H9 (cell line): ENCODE measurements around the gene UPK3A. TPM values are rescaled to one million over a fixed set of nuclear protein-coding genes. Genes with fewer than 3 reads are reported as not detected.

Experiments used
- DNase-seq: peaks from one replicate; pipeline ENCODE4 v3.0.0-alpha.2; 2017
- H2AFZ ChIP-seq: one replicate; pipeline ENCODE4 v1.6.1; 2013; ENCODE audit warnings: mild to moderate bottlenecking, low read length, control low read depth, moderate library complexity
- H2AK5ac ChIP-seq: 2 replicates; pipeline ENCODE4 v1.6.1; 2013; ENCODE audit warnings: low read length, control low read depth, mixed read lengths; ENCODE audit not compliant: insufficient read length
- H2BK120ac ChIP-seq: one replicate; pipeline ENCODE4 v1.6.1; 2013; ENCODE audit warnings: low read depth, mild to moderate bottlenecking, low read length, control low read depth, inconsistent platforms; ENCODE audit not compliant: poor library complexity, severe bottlenecking
- H2BK12ac ChIP-seq: 2 replicates; pipeline ENCODE4 v1.6.1; 2013; ENCODE audit warnings: low read length, control low read depth, mixed read lengths, low read depth; ENCODE audit not compliant: insufficient read length
- H2BK15ac ChIP-seq: 2 replicates; pipeline ENCODE4 v1.6.1; 2013; ENCODE audit warnings: low read depth, low read length, control low read depth
- H2BK20ac ChIP-seq: one replicate; pipeline ENCODE4 v1.6.1; 2013; ENCODE audit warnings: low read depth, mild to moderate bottlenecking, low read length, control low read depth, inconsistent platforms; ENCODE audit not compliant: poor library complexity, severe bottlenecking
- H2BK5ac ChIP-seq: 2 replicates; pipeline ENCODE4 v1.6.1; 2013; ENCODE audit warnings: low read length, control low read depth, mixed read lengths; ENCODE audit not compliant: insufficient read length
- H3K14ac ChIP-seq: 2 replicates; pipeline ENCODE4 v1.6.1; 2013; ENCODE audit warnings: low read length, control low read depth; ENCODE audit not compliant: insufficient read depth
- H3K18ac ChIP-seq: 2 replicates; pipeline ENCODE4 v1.6.1; 2013; ENCODE audit warnings: low read depth, mild to moderate bottlenecking, mixed read lengths, low read length, control low read depth; ENCODE audit not compliant: insufficient read length
- H3K23ac ChIP-seq: 2 replicates; pipeline ENCODE4 v1.6.1; 2013; ENCODE audit warnings: low read length, control low read depth, mixed read lengths, low read depth; ENCODE audit not compliant: insufficient read length
- H3K23me2 ChIP-seq: 2 replicates; pipeline ENCODE4 v1.6.1; 2013; ENCODE audit warnings: low read depth, mild to moderate bottlenecking, mixed read lengths, low read length, control low read depth; ENCODE audit not compliant: insufficient read length, poor library complexity, severe bottlenecking
- H3K27ac ChIP-seq: 2 replicates; pipeline ENCODE4 v1.5.1; 2013; ENCODE audit warnings: low read length, control low read depth, mixed read lengths, low read depth; ENCODE audit not compliant: insufficient read length
- H3K27me3 ChIP-seq: 2 replicates; pipeline ENCODE4 v1.6.1; 2013; ENCODE audit warnings: low read length, control low read depth, inconsistent platforms; ENCODE audit not compliant: insufficient read depth
- H3K4ac ChIP-seq: 2 replicates; pipeline ENCODE4 v1.6.1; 2013; ENCODE audit warnings: low read depth, mild to moderate bottlenecking, control low read depth, inconsistent platforms, low read length, moderate library complexity
- H3K4me1 ChIP-seq: 2 replicates; pipeline ENCODE4 v1.6.1; 2013; ENCODE audit warnings: low read length, control low read depth, inconsistent platforms; ENCODE audit not compliant: insufficient read depth
- H3K4me2 ChIP-seq: 2 replicates; pipeline ENCODE4 v1.6.1; 2013; ENCODE audit warnings: low read length, control low read depth, mixed read lengths; ENCODE audit not compliant: insufficient read length, insufficient read depth
- H3K56ac ChIP-seq: 2 replicates; pipeline ENCODE4 v1.6.1; 2013; ENCODE audit warnings: low read depth, mild to moderate bottlenecking, mixed read lengths, low read length, control low read depth; ENCODE audit not compliant: insufficient read length
- H3K79me1 ChIP-seq: 2 replicates; pipeline ENCODE4 v1.6.1; 2013; ENCODE audit warnings: low read depth, mild to moderate bottlenecking, moderate library complexity, low read length, control low read depth, inconsistent platforms; ENCODE audit not compliant: insufficient read depth, poor library complexity, severe bottlenecking
- H3K79me2 ChIP-seq: 2 replicates; pipeline ENCODE4 v1.6.1; 2013; ENCODE audit warnings: low read length, control low read depth, inconsistent platforms; ENCODE audit not compliant: insufficient read depth
- H3K9ac ChIP-seq: 2 replicates; pipeline ENCODE4 v1.6.1; 2013; ENCODE audit warnings: low read length, control low read depth, mixed read lengths; ENCODE audit not compliant: insufficient read length; ENCODE audit errors: extremely low read depth
- H3K9me3 ChIP-seq: one replicate; pipeline ENCODE4 v1.6.1; 2013; ENCODE audit warnings: low read depth, low read length, inconsistent platforms; ENCODE audit not compliant: control insufficient read depth
- H3T11ph ChIP-seq: one replicate; pipeline ENCODE4 v1.6.1; 2013; ENCODE audit warnings: mild to moderate bottlenecking, low read length, control low read depth, inconsistent platforms
- H4K20me1 ChIP-seq: one replicate; pipeline ENCODE4 v1.6.1; 2013; ENCODE audit not compliant: control insufficient read depth, insufficient read length, insufficient read depth
- H4K5ac ChIP-seq: 2 replicates; pipeline ENCODE4 v1.6.1; 2013; ENCODE audit warnings: low read depth, mild to moderate bottlenecking, mixed read lengths, low read length, control low read depth; ENCODE audit not compliant: insufficient read length
- H4K8ac ChIP-seq: replicated peaks from 2 replicates; pipeline ENCODE4 v1.6.1; 2013; ENCODE audit warnings: low read length, control low read depth, mixed read lengths, low read depth; ENCODE audit not compliant: insufficient read length
- H4K91ac ChIP-seq: 2 replicates; pipeline ENCODE4 v1.6.1; 2013; ENCODE audit warnings: low read depth, mild to moderate bottlenecking, moderate library complexity, mixed read lengths, low read length, control low read depth; ENCODE audit not compliant: insufficient read length
- H3K27ac Mint-ChIP-seq, 3 experiments: 2 replicates in 2 of 3; 3 replicates in 1 of 3; pipeline ENCODE4 v1.8.0; 2020 to 2021; ENCODE audit warnings: mixed read lengths in 3 of 3, mild to moderate bottlenecking in 1 of 3, moderate library complexity in 1 of 3
- H3K27me3 Mint-ChIP-seq: 2 replicates; pipeline ENCODE4 v1.8.0; 2021; ENCODE audit warnings: low read depth, mild to moderate bottlenecking, moderate library complexity, mixed read lengths
- H3K36me3 Mint-ChIP-seq, 3 experiments: 2 replicates in 2 of 3; 3 replicates in 1 of 3; pipeline ENCODE4 v1.8.0; 2020 to 2021; ENCODE audit warnings: low read depth in 3 of 3, mixed read lengths in 3 of 3; ENCODE audit not compliant: insufficient read depth in 1 of 3
- H3K4me1 Mint-ChIP-seq, 2 experiments: 2 replicates each; pipeline ENCODE4 v1.8.0; 2020; ENCODE audit warnings: mixed read lengths in 2 of 2
- H3K4me3 Mint-ChIP-seq, 2 experiments: 2 replicates in 1 of 2; 3 replicates in 1 of 2; pipeline ENCODE4 v1.8.0; 2020 to 2021; ENCODE audit warnings: mild to moderate bottlenecking in 2 of 2, mixed read lengths in 2 of 2, moderate library complexity in 1 of 2
- H3K9me3 Mint-ChIP-seq, 2 experiments: 2 replicates in 1 of 2; 3 replicates in 1 of 2; pipeline ENCODE4 v1.8.0; 2020; ENCODE audit warnings: mild to moderate bottlenecking in 2 of 2, mixed read lengths in 2 of 2, moderate library complexity in 1 of 2
- CTCF ChIP-seq: fragments of 200-600 bp; sonication (generic); conservative IDR thresholded peaks from 3 replicates; pipeline ENCODE4 v1.8.0; 2021; ENCODE audit warnings: antibody characterized with exemption, mild to moderate bottlenecking
- WGBS: extraction: QIAGEN DNeasy Blood & Tissue Kit; methylation state at CpG from one replicate; pipeline ENCODE4 v1.1.7; 2013; ENCODE audit warnings: missing lambda C conversion rate, low lambda C conversion rate, mixed read lengths; ENCODE audit not compliant: insufficient read length; ENCODE audit errors: extremely low coverage; 5-methylcytosine and 5-hydroxymethylcytosine counted together
- total RNA-seq: library from RNA; stranded (reverse); gene quantifications from 2 replicates; pipeline ENCODE4 v1.2.1, GENCODE V29; 2021

The UPK3A gene
- total RNA-seq, 1 experiment from 2014 or later, result not detected

- no peak overlapping the region for H3K27ac Mint-ChIP-seq
- no CpG with 5 or more reads among the region's 7 CpGs for WGBS
- no peak for TF ChIP-seq CTCF
These were observed 12.3 kb upstream of the UPK3A start for GRCh38 chr22:45272498-45272897.

More at GRCh38 chr22:45272498-45272897, 12.3 kb upstream of the UPK3A start:
- Mint-ChIP-seq H3K36me3 (no peaks in the 10 kb centered on the region), H3K27me3 (peaks cover 26% of the 10 kb centered on the region), H3K9me3 (no peaks in the 10 kb centered on the region), H3K4me1 (peaks cover 12 to 18% of the 10 kb centered on the region in 2 experiments), H3K4me3 (no peak overlapping the region)
- no peak overlapping the region for H3K4ac ChIP-seq
- no peak overlapping the region for H2BK15ac ChIP-seq
- no peak overlapping the region for H3K27ac ChIP-seq
- H3T11ph ChIP-seq, result no peak overlapping the region
- H3K9ac ChIP-seq, result no peak overlapping the region
- H2BK120ac ChIP-seq, result no peak overlapping the region
- H3K56ac ChIP-seq, result no peak overlapping the region
- no peak overlapping the region for H4K8ac ChIP-seq
- no peaks in the 10 kb centered on the region for H3K27me3 ChIP-seq
- no peak for DNase-seq
- no peak overlapping the region for H4K5ac ChIP-seq
- no peaks in the 10 kb centered on the region for H3K79me2 ChIP-seq
- no peak overlapping the region for H2BK20ac ChIP-seq
- no peak overlapping the region for H2AK5ac ChIP-seq
- no peaks in the 10 kb centered on the region; the same call in 1 of the 2 replicates for H3K4me1 ChIP-seq
- H4K20me1 ChIP-seq, result no peaks in the 10 kb centered on the region
- no peak overlapping the region for H3K14ac ChIP-seq
- H3K18ac ChIP-seq, result no peak overlapping the region
- H3K79me1 ChIP-seq, result no peaks in the 10 kb centered on the region
- no peak overlapping the region for H2BK12ac ChIP-seq
- H2BK5ac ChIP-seq, result no peak overlapping the region
- H3K23ac ChIP-seq, result no peak overlapping the region
- H3K9me3 ChIP-seq, result no peaks in the 10 kb centered on the region
- peaks cover 14% of the 10 kb centered on the region for H3K23me2 ChIP-seq
- no peak overlapping the region for H4K91ac ChIP-seq
- H3K4me2 ChIP-seq, result no peak overlapping the region
- no peak overlapping the region for H2AFZ ChIP-seq
